Upper lobe of left lung (tissue), 6 donors: Measurements from ENCODE around the gene UGT2B17. TPM values are rescaled to one million over a fixed set of nuclear protein-coding genes. Genes with fewer than 3 reads are reported as not detected.
"Not testable (repeated sequence)": the region's sequence is repeated elsewhere in the genome, so short reads cannot be mapped to it uniquely, and the experiment has no call there.

ENCODE experiments used
- ATAC-seq, 2 donors: fragments of 200-7000 bp; cut with Tn5 transposase; one replicate each; pipeline ENCODE4 v1.9.1; 2022; ENCODE audit warnings: mild to moderate bottlenecking in 2 of 2, moderate library complexity in 2 of 2; ENCODE audit not compliant: low FRiP score in 2 of 2
- DNase-seq, 2 donors: peaks; one replicate each; pipeline ENCODE4 v3.0.0-alpha.2; 2019 to 2020
- H3K27ac ChIP-seq, 4 donors: fragments of 200-600 bp; sonication (generic); one replicate each; pipeline ENCODE4 v1.5.1; 2016 to 2019
- H3K27me3 ChIP-seq, 4 donors: fragments of 200-600 bp; sonication (generic); one replicate each; pipeline ENCODE4 v1.5.1; 2017 to 2019
- H3K36me3 ChIP-seq, 4 donors: fragments of 200-600 bp; sonication (generic); one replicate each; pipeline ENCODE4 v1.5.1; 2016 to 2019
- H3K4me1 ChIP-seq, 4 donors: fragments of 200-600 bp; sonication (generic); one replicate each; pipeline ENCODE4 v1.5.1; 2018 to 2019
- H3K4me3 ChIP-seq, 4 donors: fragments of 200-600 bp; sonication (generic); one replicate each; pipeline ENCODE4 v1.5.1; 2017 to 2019; ENCODE audit warnings: mild to moderate bottlenecking in 2 of 4, moderate library complexity in 1 of 4
- H3K9me3 ChIP-seq, 4 donors: fragments of 200-600 bp; sonication (generic); one replicate each; pipeline ENCODE4 v1.5.1; 2018 to 2019
- EP300 ChIP-seq, 4 donors: sonication (generic); formaldehyde crosslinking; IDR thresholded peaks; one replicate each; pipeline ENCODE4 v1.5.1; 2017; ENCODE audit warnings: antibody characterized with exemption in 4 of 4, control low read depth in 2 of 4
- POLR2A ChIP-seq, 4 donors: fragments of 450-650 bp; IDR thresholded peaks; one replicate each; pipeline ENCODE4 v1.5.1; 2016 to 2017; ENCODE audit warnings: antibody characterized with exemption in 4 of 4, mild to moderate bottlenecking in 2 of 4
- POLR2AphosphoS5 ChIP-seq, 2 donors: sonication (generic); formaldehyde crosslinking; IDR thresholded peaks; one replicate each; pipeline ENCODE4 v1.5.1; 2017; ENCODE audit warnings: antibody characterized with exemption in 2 of 2
- WGBS, 2 donors: methylation state at CpG; one replicate each; pipeline ENCODE4 v1.1.5; 2017 to 2018; 5-methylcytosine and 5-hydroxymethylcytosine counted together
- total RNA-seq, 6 donors: library from RNA; depleted of rRNA in 4 of 6; stranded (reverse); fragments of >200 nt in 4 of 6; gene quantifications; one replicate each; pipeline versions ENCODE4 v1.1.0 to v1.2.1, GENCODE V29; 2016 to 2021
- TF ChIP-seq, protein P1 (sequence below), 6 experiments: fragments of 450-650 bp in 4 of 6; fragments of 200-600 bp in 2 of 6; sonication (generic) in 2 of 6; IDR thresholded peaks; one replicate each; pipeline ENCODE4 v1.5.1; 2016 to 2019; ENCODE audit warnings: antibody characterized with exemption in 6 of 6
- donor health status: DM: no; HTN: no; CAD: no; lungs with moderate emphysema.
- donor health status: DM: no; HTN: yes; CAD: no; lungs with severe emphysema.

Gene UGT2B17
- total RNA-seq, 6 donors from 2014 or later: 0.27 TPM; not detected in 5

DNA sequence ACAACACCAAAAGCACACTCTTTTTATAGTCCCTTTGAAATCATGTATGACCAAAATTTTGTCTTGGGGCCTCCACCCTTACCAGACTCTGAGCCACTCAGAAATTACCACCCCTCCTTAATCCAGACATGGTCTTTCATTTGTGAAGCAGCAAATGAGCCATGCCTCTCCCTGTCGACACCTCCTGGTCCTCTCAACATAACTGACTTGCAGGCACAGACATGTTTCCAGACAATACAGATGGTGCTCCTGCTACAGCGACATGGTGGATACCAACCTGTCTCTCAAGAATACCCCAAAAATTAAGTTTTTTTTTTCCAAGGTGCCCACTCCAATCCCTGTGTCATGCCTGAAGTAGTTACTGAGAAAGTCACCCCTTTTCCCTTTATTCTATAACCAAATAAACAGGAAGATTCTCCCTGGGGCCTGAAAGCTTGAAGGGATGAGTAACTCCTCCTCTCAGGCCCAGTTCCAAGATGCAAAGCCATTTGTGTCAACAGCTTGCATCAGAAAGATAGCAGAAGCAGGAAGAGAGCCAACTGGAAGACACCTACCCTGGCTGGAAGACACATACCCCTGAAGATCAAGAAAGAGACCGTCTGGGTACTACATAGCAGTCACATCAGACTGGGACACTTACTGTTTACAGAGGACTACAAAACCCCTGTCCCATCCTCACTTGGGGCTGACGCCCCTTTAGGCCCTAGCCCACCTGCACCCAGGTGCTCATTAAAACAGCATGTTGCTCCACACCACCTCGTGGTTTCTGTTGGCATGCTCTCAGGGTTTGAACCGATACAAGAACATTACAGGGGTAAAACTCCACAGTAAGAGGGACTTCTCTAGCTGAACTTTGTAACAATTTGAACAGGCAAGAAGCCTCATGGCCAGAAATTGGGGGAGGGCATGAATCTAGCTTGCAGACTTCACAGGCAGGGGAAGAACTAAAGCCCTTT is 5.5 kb upstream of the UGT2B17 start:
- Histone ChIP-seq H3K27me3 (no peaks in the 10 kb centered on the region), H3K4me1 (no peaks in the 10 kb centered on the region)
- ATAC-seq: no peak

DNA sequence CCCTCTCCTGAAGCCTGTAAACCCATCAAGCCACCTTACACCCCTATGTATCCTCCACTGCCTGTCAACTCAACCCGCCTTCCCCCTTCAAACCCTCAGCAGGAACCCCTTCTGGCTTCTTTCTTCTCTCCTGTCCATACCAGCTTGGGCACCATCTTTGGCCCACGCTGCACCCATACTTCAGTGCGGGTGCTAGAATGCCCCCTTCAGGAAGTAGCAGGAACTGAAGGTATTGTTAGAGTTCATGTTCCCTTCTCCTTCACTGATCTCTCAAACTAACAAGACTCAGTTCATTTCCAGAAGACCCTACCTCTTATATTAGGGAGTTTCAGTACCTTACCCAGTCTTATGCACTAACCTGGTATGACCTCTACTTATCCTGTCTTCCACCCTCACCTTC is 1.5 kb upstream of the UGT2B17 start:
- Histone ChIP-seq H3K36me3 (no peaks in the 10 kb centered on the region), H3K27me3 (no peaks in the 10 kb centered on the region), H3K27ac (no peak overlapping the region), H3K4me3 (no peak overlapping the region), H3K4me1 (no peaks in the 10 kb centered on the region), H3K9me3 (no peaks in the 10 kb centered on the region)
- ATAC-seq: no peak
- DNase-seq: no peak
- 97% methylated on average over 3 of the region's 3 CpGs; no CpG with 5 or more reads in 1 of the 2 donors for WGBS, 2 donors
- TF ChIP-seq POLR2AphosphoS5 (IDR thresholded peaks at IDR 0.05) (no peak), EP300 (IDR thresholded peaks at IDR 0.05) (no peak)
- TF ChIP-seq, protein P1, sequence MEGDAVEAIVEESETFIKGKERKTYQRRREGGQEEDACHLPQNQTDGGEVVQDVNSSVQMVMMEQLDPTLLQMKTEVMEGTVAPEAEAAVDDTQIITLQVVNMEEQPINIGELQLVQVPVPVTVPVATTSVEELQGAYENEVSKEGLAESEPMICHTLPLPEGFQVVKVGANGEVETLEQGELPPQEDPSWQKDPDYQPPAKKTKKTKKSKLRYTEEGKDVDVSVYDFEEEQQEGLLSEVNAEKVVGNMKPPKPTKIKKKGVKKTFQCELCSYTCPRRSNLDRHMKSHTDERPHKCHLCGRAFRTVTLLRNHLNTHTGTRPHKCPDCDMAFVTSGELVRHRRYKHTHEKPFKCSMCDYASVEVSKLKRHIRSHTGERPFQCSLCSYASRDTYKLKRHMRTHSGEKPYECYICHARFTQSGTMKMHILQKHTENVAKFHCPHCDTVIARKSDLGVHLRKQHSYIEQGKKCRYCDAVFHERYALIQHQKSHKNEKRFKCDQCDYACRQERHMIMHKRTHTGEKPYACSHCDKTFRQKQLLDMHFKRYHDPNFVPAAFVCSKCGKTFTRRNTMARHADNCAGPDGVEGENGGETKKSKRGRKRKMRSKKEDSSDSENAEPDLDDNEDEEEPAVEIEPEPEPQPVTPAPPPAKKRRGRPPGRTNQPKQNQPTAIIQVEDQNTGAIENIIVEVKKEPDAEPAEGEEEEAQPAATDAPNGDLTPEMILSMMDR (IDR thresholded peaks at IDR 0.05): no peak

More for the DNA sequence above, 5.5 kb upstream of the UGT2B17 start:
- DNase-seq: no peak
- WGBS, 2 donors: 89% methylated on average over 2 of the region's 6 CpGs; no CpG with 5 or more reads in 1 of the 2 donors
- no peak for TF ChIP-seq POLR2AphosphoS5 (IDR thresholded peaks at IDR 0.05)
- TF ChIP-seq POLR2A (IDR thresholded peaks at IDR 0.05): no peak
- TF ChIP-seq EP300 (IDR thresholded peaks at IDR 0.05): no peak
- TF ChIP-seq, protein P1 (IDR thresholded peaks at IDR 0.05): no peak
- no peaks in the 10 kb centered on the region for H3K9me3 ChIP-seq
- no peak overlapping the region for H3K27ac ChIP-seq
- H3K36me3 ChIP-seq: no peaks in the 10 kb centered on the region
- no peak overlapping the region for H3K4me3 ChIP-seq

DNA sequence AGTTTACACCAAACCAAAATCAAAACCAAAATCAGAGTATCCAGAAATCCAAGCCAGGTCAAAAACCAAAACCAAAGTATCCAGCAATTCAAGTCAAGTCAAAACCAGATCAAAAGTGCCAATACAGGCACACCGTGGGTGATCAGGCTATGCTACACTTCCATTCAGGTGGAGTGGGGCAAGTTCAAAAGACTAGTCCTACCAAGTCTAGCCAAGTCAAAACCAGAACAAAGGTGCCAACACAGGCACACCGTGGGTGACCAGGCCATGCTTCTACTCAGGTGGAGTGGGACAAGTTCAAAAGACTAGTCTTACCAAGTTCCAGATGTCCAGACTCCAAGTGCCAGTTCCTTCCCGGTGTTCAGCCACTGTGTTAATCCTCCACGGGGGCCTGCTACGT is 486 bp downstream of the UGT2B17 start:
- WGBS, 2 donors: 86% methylated on average over 1 of the region's 5 CpGs; no CpG with 5 or more reads in 1 of the 2 donors

DNA sequence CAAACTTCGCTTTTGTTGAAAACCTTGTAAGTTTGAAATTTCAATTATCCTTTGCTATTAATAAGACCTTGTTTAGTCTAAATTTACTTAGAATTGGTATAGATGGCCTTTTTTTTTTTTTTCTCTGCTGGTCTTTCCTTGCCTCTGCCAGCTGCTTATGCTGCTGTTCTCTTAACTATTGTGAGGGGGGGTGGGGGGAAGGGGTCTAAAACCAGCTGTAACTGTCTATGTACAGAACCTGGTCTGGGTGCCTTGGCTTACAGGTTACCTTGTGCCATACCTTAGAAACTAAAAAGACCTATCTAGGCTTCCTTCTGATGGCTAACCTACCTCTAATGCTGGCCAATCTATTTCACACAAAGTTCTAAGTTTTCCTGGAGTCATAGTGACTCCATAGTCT is 1.0 kb downstream of the UGT2B17 start:
- H3K27ac ChIP-seq: no peak overlapping the region
- H3K36me3 ChIP-seq: no peaks in the 10 kb centered on the region
- H3K4me1 ChIP-seq: no peaks in the 10 kb centered on the region
- no peak for ATAC-seq
- no peaks in the 10 kb centered on the region for H3K9me3 ChIP-seq
- H3K4me3 ChIP-seq: no peak overlapping the region
- no peaks in the 10 kb centered on the region for H3K27me3 ChIP-seq
- TF ChIP-seq POLR2AphosphoS5 (IDR thresholded peaks at IDR 0.05) (no peak), EP300 (IDR thresholded peaks at IDR 0.05) (no peak), POLR2A (IDR thresholded peaks at IDR 0.05) (no peak)
- TF ChIP-seq, protein P1 (IDR thresholded peaks at IDR 0.05): no peak
- 86% methylated on average over 1 of the region's 1 CpG; no CpG with 5 or more reads in 1 of the 2 donors for WGBS, 2 donors
- DNase-seq: no peak

More for the DNA sequence above, 486 bp downstream of the UGT2B17 start:
- ATAC-seq, H3K27me3 ChIP-seq, H3K4me3 ChIP-seq, DNase-seq, H3K27ac ChIP-seq, H3K4me1 ChIP-seq, H3K9me3 ChIP-seq, H3K36me3 ChIP-seq: not testable (repeated sequence)

DNA sequence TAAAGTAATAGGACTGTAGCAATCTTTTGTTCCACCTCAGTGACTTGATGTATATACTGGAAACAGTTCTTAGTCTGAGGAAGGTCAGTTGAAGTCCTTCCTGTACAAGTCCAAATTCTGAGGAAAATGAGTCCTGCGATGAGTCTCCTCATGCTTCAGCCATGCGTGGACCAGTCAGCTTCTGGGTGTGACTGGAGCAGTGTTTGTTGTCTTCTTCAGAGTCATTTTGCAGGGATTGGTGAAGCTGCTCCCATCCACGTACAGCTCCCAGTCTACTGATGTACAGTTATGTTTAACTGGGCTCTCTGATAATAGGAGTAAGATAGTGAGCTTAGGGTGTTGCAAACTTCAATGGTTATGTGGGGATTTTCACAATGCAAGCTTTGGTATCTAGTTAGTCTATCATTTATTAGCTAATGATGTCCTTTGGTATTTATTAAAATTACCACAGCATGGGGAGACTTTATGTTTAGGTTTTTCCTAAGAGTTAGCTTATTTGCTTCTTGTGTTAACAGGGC is 3.4 kb downstream of the UGT2B17 start:
- WGBS, 2 donors: 100% methylated on average over 2 of the region's 3 CpGs; no CpG with 5 or more reads in 1 of the 2 donors
- TF ChIP-seq EP300 (IDR thresholded peaks at IDR 0.05): no peak
- no peak for TF ChIP-seq POLR2AphosphoS5 (IDR thresholded peaks at IDR 0.05)
- no peak for TF ChIP-seq POLR2A (IDR thresholded peaks at IDR 0.05)
- TF ChIP-seq, protein P1 (IDR thresholded peaks at IDR 0.05): no peak
- H3K36me3 ChIP-seq: no peaks in the 10 kb centered on the region
- no peaks in the 10 kb centered on the region for H3K27me3 ChIP-seq
- H3K4me3 ChIP-seq: no peak overlapping the region
- ATAC-seq (no peak), DNase-seq (no peak)
- H3K4me1 ChIP-seq: no peaks in the 10 kb centered on the region
- H3K9me3 ChIP-seq: no peaks in the 10 kb centered on the region
- no peak overlapping the region for H3K27ac ChIP-seq
